ENCODE measurements around the gene BMP7. TPM values are rescaled to one million over a fixed set of nuclear protein-coding genes. Genes with fewer than 3 reads are reported as not detected.

BMP7 gene
- total and polyA plus RNA-seq, 2 of the 13 experiments (the other 11 are each of a cell fraction or from before 2014, with no cell fraction given), result not detected

DNA sequence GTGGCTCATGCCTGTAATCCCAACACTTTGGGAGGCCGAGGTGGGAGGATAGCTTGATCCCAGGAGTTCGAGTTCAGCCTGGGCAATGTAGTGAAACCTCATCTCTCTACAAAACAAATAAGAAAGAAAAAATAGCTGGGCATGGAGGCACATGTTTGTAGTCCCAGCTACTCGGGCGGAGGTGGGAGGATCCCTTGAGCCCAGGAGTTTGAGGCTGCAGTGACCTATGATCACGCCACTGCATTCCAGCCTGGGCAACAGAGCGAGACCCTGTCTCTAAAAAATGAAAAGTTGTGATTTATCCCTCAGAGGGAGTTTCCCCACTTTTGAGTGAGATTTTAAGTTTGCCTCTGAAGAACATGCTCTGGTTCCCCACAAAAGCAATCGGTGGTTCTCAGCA, 17.4 kb upstream of the BMP7 start:
- H3K4me3 ChIP-seq (replicated peaks in 1 of 3; ENCODE audit: insufficient read depth in 1 of 3, low read depth in 2 of 3, low read length in 3 of 3), result no peak overlapping the region
- peaks cover 21 to 90% of the 10 kb centered on the region in 2 experiments for H3K27me3 ChIP-seq (ENCODE audit: control insufficient read depth in 1 of 2, insufficient read depth in 2 of 2, low read length in 2 of 2)
- no peak for FAIRE-seq
- no peak overlapping the region for H3K9ac ChIP-seq (ENCODE audit: insufficient read depth, low read depth, low read length)
- ATAC-seq, result no peak
- no peaks in the 10 kb centered on the region for H3K4me1 ChIP-seq (ENCODE audit: insufficient read depth, low read length)
- in situ Hi-C loops (cut with HindIII; ENCODE audit: extremely low pct_ligation_motif_present, low pct_unique_long_range_greater_than_20kb) (no loop called here), intact Hi-C loops (cut with micrococcal nuclease; ENCODE audit: unreplicated experiment) (no loop called here)
- TF ChIP-seq ZNF121 (CRISPR knock-in tag; IDR thresholded peaks at IDR 0.05) (peak; percentile 53), ZNF280B (CRISPR knock-in tag; IDR thresholded peaks at IDR 0.05; ENCODE audit: borderline replicate concordance) (no peak)
- H3K9me3 ChIP-seq (ENCODE audit: low read length), result no peaks in the 10 kb centered on the region
- CTCF ChIA-PET (ENCODE audit: low intra/inter-chr PET ratio, low total read pairs), result no interaction called here
- no peaks in the 10 kb centered on the region for H3K79me2 ChIP-seq (ENCODE audit: insufficient read depth, low read length)
- no peaks in the 10 kb centered on the region for H3K36me3 ChIP-seq (replicated peaks in 1 of 2; ENCODE audit: control insufficient read depth in 1 of 2, insufficient read depth in 2 of 2, low read length in 2 of 2)
- no peak overlapping the region for H2AFZ ChIP-seq (ENCODE audit: low read length)
- no peak overlapping the region for H3K4me2 ChIP-seq (ENCODE audit: low read depth, low read length)
- H4K20me1 ChIP-seq (ENCODE audit: insufficient read depth, low read length), result no peaks in the 10 kb centered on the region; the same call in 1 of the 2 replicates
- 3% methylated on average over 7 of the region's 7 CpGs for WGBS (ENCODE audit: low lambda C conversion rate)
- no peak overlapping the region for H3K27ac ChIP-seq (ENCODE audit: extremely low read length, insufficient read depth, low read length)
- POLR2A ChIA-PET, result no interaction called here
- no peak for DNase-seq (ENCODE audit: low spot score)
- BruUV-seq (replicated peaks), result no TSS peak

GRCh38 chr20:57282670-57283361, 16.4 kb upstream of the BMP7 start:
- Histone ChIP-seq H3K4me2 (ENCODE audit: low read depth, low read length) (no peak overlapping the region), H3K27me3 (ENCODE audit: control insufficient read depth in 1 of 2, insufficient read depth in 2 of 2, low read length in 2 of 2) (peaks cover 17 to 87% of the 10 kb centered on the region in 2 experiments), H3K79me2 (ENCODE audit: insufficient read depth, low read length) (no peaks in the 10 kb centered on the region), H2AFZ (ENCODE audit: low read length) (no peak overlapping the region), H3K4me1 (ENCODE audit: insufficient read depth, low read length) (no peaks in the 10 kb centered on the region), H3K9me3 (ENCODE audit: low read length) (no peaks in the 10 kb centered on the region), H3K27ac (ENCODE audit: extremely low read length, insufficient read depth, low read length) (no peak overlapping the region), H4K20me1 (ENCODE audit: insufficient read depth, low read length) (no peaks in the 10 kb centered on the region; the same call in 1 of the 2 replicates), H3K4me3 (replicated peaks in 1 of 3; ENCODE audit: insufficient read depth in 1 of 3, low read depth in 2 of 3, low read length in 3 of 3) (no peak overlapping the region), H3K36me3 (replicated peaks in 1 of 2; ENCODE audit: control insufficient read depth in 1 of 2, insufficient read depth in 2 of 2, low read length in 2 of 2) (no peaks in the 10 kb centered on the region), H3K9ac (ENCODE audit: insufficient read depth, low read depth, low read length) (no peak overlapping the region)
- 16% methylated on average over 18 of the region's 18 CpGs for WGBS (ENCODE audit: low lambda C conversion rate)
- intact Hi-C loops (cut with micrococcal nuclease; ENCODE audit: unreplicated experiment) (no loop called here), in situ Hi-C loops (cut with HindIII; ENCODE audit: extremely low pct_ligation_motif_present, low pct_unique_long_range_greater_than_20kb) (no loop called here)
- no peak for TF ChIP-seq NR3C1 (CRISPR knock-in tag; IDR thresholded peaks at IDR 0.05)
- TF ChIP-seq ZSCAN29 (CRISPR knock-in tag; conservative IDR thresholded peaks at IDR 0.05), result no peak
- 0 out of 2 replicates have a peak, but pooled peaks have one; percentile 34 for TF ChIP-seq EZH2 (conservative IDR thresholded peaks at IDR 0.05; ENCODE audit: low read depth, low read length)
- DNase-seq (ENCODE audit: low spot score), result no peak
- ChIA-PET CTCF (ENCODE audit: low intra/inter-chr PET ratio, low total read pairs) (no interaction called here), POLR2A (no interaction called here)
- FAIRE-seq, result no peak
- BruUV-seq (replicated peaks), result no TSS peak
- no peak for ATAC-seq
